Activated CD4-positive, alpha-beta T cell treated with anti-CD3 and anti-CD28 coated beads for 36 hours (primary cell): Measurements from ENCODE around the gene TMEM185A. TPM values are rescaled to one million over a fixed set of nuclear protein-coding genes. Genes with fewer than 3 reads are reported as not detected.
"Not testable (repeated sequence)": the region's sequence is repeated elsewhere in the genome, so short reads cannot be mapped to it uniquely, and the experiment has no call there.

Source experiments
- ATAC-seq: fragments of 200-7000 bp; cut with Tn5 transposase; one replicate; pipeline ENCODE4 v1.10.0; 2021; ENCODE audit warnings: mild to moderate bottlenecking, moderate library complexity
- CTCF ChIA-PET: fragments of 350-600 bp; sonication (Branson Sonifier 250); formaldehyde crosslinking; loops from one replicate; lab custom pipeline; 2021; ENCODE audit warnings: antibody characterized with exemption; lab: Charles Lee
- POLR2A ChIA-PET: fragments of 350-600 bp; sonication (Branson Sonifier 250); formaldehyde crosslinking; loops from one replicate; lab custom pipeline; 2021; ENCODE audit warnings: antibody characterized with exemption, inconsistent platforms; lab: Charles Lee
- DNase-seq: peaks from one replicate; pipeline ENCODE4 v3.0.0-alpha.2; 2020
- H3K27ac Mint-ChIP-seq: one replicate; pipeline ENCODE4 v1.8.0; 2021; ENCODE audit warnings: mixed read lengths
- H3K27me3 Mint-ChIP-seq: one replicate; pipeline ENCODE4 v1.8.0; 2021; ENCODE audit warnings: mixed read lengths
- H3K36me3 Mint-ChIP-seq: one replicate; pipeline ENCODE4 v1.8.0; 2021; ENCODE audit warnings: low read depth, mixed read lengths
- H3K4me1 Mint-ChIP-seq: one replicate; pipeline ENCODE4 v1.8.0; 2021; ENCODE audit warnings: mixed read lengths
- H3K4me3 Mint-ChIP-seq: one replicate; pipeline ENCODE4 v1.8.0; 2021; ENCODE audit warnings: mild to moderate bottlenecking, moderate library complexity, mixed read lengths
- H3K9me3 Mint-ChIP-seq: one replicate; pipeline ENCODE4 v1.8.0; 2021; ENCODE audit warnings: low read depth, mixed read lengths
- intact Hi-C, 2 experiments: fragments of 100-400 bp; cut with DNase I in 1 of 2; cut with micrococcal nuclease in 1 of 2; formaldehyde crosslinking; loops; one replicate each; pipeline versions ENCODE4 v1.14.2 to v1.15.1; 2022 to 2024; cut with DNase I, micrococcal nuclease
- total RNA-seq, 2 experiments: library from RNA; stranded (reverse); gene quantifications; one replicate each; pipeline ENCODE4 v1.2.3, GENCODE V29; 2021

The TMEM185A gene
- total RNA-seq = 10 to 100 TPM; 10.2 to 14.4 TPM

GRCh38 chrX:149631234-149632165 is at the start of gene TMEM185A:
TSS of gene TMEM185A (minus strand) at chrX:149631792. CDS start at chrX:149631580, 212 bp downstream.
- ATAC-seq (peak; percentile 85), DNase-seq (peak; percentile 85)
- ChIA-PET POLR2A (no interaction called here), CTCF (no interaction called here)
- peak within 1 kb of the TSS; percentile 88 for H3K27ac Mint-ChIP-seq
- H3K9me3 Mint-ChIP-seq = no peaks in the 10 kb centered on the region
- H3K36me3 Mint-ChIP-seq = no peaks in the 10 kb centered on the region
- intact Hi-C loops = loop anchor here (1.0 to 10.0 kb wide), 7 partner anchors 91 to 1717 kb away; partner anchors contain the start of genes EOLA1 (in 1 of the 2), FMR1 (in 1 of the 2), IDS (in 1 of the 2) and MTMR1 (in 1 of the 2)
- peak within 1 kb of the TSS; percentile 85 for H3K4me3 Mint-ChIP-seq
- peaks cover 4% of the 10 kb centered on the region for H3K27me3 Mint-ChIP-seq
- peaks cover 37% of the 10 kb centered on the region for H3K4me1 Mint-ChIP-seq

- ChIA-PET POLR2A (no interaction called here), CTCF (no interaction called here)
- Mint-ChIP-seq H3K4me3 (no peak overlapping the region), H3K9me3 (no peaks in the 10 kb centered on the region), H3K27ac (no peak overlapping the region), H3K36me3 (no peaks in the 10 kb centered on the region), H3K27me3 (peaks cover under 1% of the 10 kb centered on the region), H3K4me1 (no peaks in the 10 kb centered on the region)
- intact Hi-C loops = loop anchor here in 1 of 2 experiments (10.0 kb wide), 1 partner anchor 134 kb away; no protein-coding TSS in a partner anchor
- no peak for ATAC-seq
- DNase-seq = no peak
Measured at GRCh38 chrX:149681182-149681581, 49.6 kb upstream of the TMEM185A start.

- ATAC-seq, CTCF ChIA-PET, H3K4me3 Mint-ChIP-seq, POLR2A ChIA-PET, H3K4me1 Mint-ChIP-seq, H3K27ac Mint-ChIP-seq, intact Hi-C loops, H3K36me3 Mint-ChIP-seq, DNase-seq, H3K9me3 Mint-ChIP-seq, H3K27me3 Mint-ChIP-seq: not testable (repeated sequence)
Measured at GRCh38 chrX:149679164-149679678, 47.6 kb upstream of the TMEM185A start.

- H3K36me3 Mint-ChIP-seq, DNase-seq, H3K27me3 Mint-ChIP-seq, H3K9me3 Mint-ChIP-seq, H3K27ac Mint-ChIP-seq, ATAC-seq, intact Hi-C loops, H3K4me3 Mint-ChIP-seq, CTCF ChIA-PET, POLR2A ChIA-PET, H3K4me1 Mint-ChIP-seq: not testable (repeated sequence)
Measured at GRCh38 chrX:149675554-149675953, 44.0 kb upstream of the TMEM185A start.

GRCh38 chrX:149675088-149675487 is 43.5 kb upstream of the TMEM185A start:
- intact Hi-C loops, H3K4me1 Mint-ChIP-seq, H3K9me3 Mint-ChIP-seq, CTCF ChIA-PET, H3K36me3 Mint-ChIP-seq, H3K4me3 Mint-ChIP-seq, ATAC-seq, POLR2A ChIA-PET, H3K27me3 Mint-ChIP-seq, DNase-seq, H3K27ac Mint-ChIP-seq: not testable (repeated sequence)

- H3K9me3 Mint-ChIP-seq, POLR2A ChIA-PET, H3K36me3 Mint-ChIP-seq: not testable (repeated sequence)
Measured at GRCh38 chrX:149660613-149661012, 29.0 kb upstream of the TMEM185A start.

GRCh38 chrX:149656260-149656884 is 24.8 kb upstream of the TMEM185A start:
- H3K9me3 Mint-ChIP-seq, H3K27ac Mint-ChIP-seq, POLR2A ChIA-PET, intact Hi-C loops, H3K36me3 Mint-ChIP-seq, H3K4me3 Mint-ChIP-seq, H3K27me3 Mint-ChIP-seq, CTCF ChIA-PET, H3K4me1 Mint-ChIP-seq, DNase-seq: not testable (repeated sequence)
- peak; percentile 26 for ATAC-seq

More at GRCh38 chrX:149660613-149661012, 29.0 kb upstream of the TMEM185A start:
- H3K27ac Mint-ChIP-seq, CTCF ChIA-PET, intact Hi-C loops, DNase-seq, H3K4me3 Mint-ChIP-seq, ATAC-seq, H3K27me3 Mint-ChIP-seq, H3K4me1 Mint-ChIP-seq: not testable (repeated sequence)

GRCh38 chrX:149652232-149652981 is 20.8 kb upstream of the TMEM185A start:
- no peak overlapping the region for H3K27ac Mint-ChIP-seq
- no peaks in the 10 kb centered on the region for H3K27me3 Mint-ChIP-seq
- ATAC-seq = no peak
- H3K4me3 Mint-ChIP-seq = no peak overlapping the region
- H3K9me3 Mint-ChIP-seq = no peaks in the 10 kb centered on the region
- CTCF ChIA-PET = no interaction called here
- no peaks in the 10 kb centered on the region for H3K36me3 Mint-ChIP-seq
- intact Hi-C loops = no loop called here
- POLR2A ChIA-PET = no interaction called here
- H3K4me1 Mint-ChIP-seq = no peaks in the 10 kb centered on the region
- DNase-seq = no peak

GRCh38 chrX:149650162-149650561 is 18.6 kb upstream of the TMEM185A start:
- no peak overlapping the region for H3K4me3 Mint-ChIP-seq
- DNase-seq (no peak), ATAC-seq (no peak)
- CTCF ChIA-PET = interaction anchor here (0.6 kb wide), 1 partner anchor 189 kb away, joined by 3 read pairs; no protein-coding TSS in a partner anchor
- POLR2A ChIA-PET = no interaction called here
- no peaks in the 10 kb centered on the region for H3K36me3 Mint-ChIP-seq
- no peaks in the 10 kb centered on the region for H3K9me3 Mint-ChIP-seq
- H3K27ac Mint-ChIP-seq = no peak overlapping the region
- no peaks in the 10 kb centered on the region for H3K4me1 Mint-ChIP-seq
- intact Hi-C loops = no loop called here
- H3K27me3 Mint-ChIP-seq = no peaks in the 10 kb centered on the region

GRCh38 chrX:149648932-149649331 is 17.3 kb upstream of the TMEM185A start:
- intact Hi-C loops = no loop called here
- Mint-ChIP-seq H3K36me3 (no peaks in the 10 kb centered on the region), H3K9me3 (no peaks in the 10 kb centered on the region), H3K27me3 (no peaks in the 10 kb centered on the region), H3K4me3 (no peak overlapping the region), H3K4me1 (no peaks in the 10 kb centered on the region), H3K27ac (no peak overlapping the region)
- peak; percentile 7 for DNase-seq
- ATAC-seq = no peak
- ChIA-PET CTCF (no interaction called here), POLR2A (no interaction called here)

GRCh38 chrX:149647505-149647904 is 15.9 kb upstream of the TMEM185A start:
- CTCF ChIA-PET = no interaction called here
- ATAC-seq = no peak

More at GRCh38 chrX:149647505-149647904, 15.9 kb upstream of the TMEM185A start:
- no peaks in the 10 kb centered on the region for H3K27me3 Mint-ChIP-seq
- POLR2A ChIA-PET = no interaction called here
- no peaks in the 10 kb centered on the region for H3K9me3 Mint-ChIP-seq
- H3K27ac Mint-ChIP-seq = no peak overlapping the region
- intact Hi-C loops = no loop called here
- no peak for DNase-seq
- H3K4me1 Mint-ChIP-seq = no peaks in the 10 kb centered on the region
- H3K36me3 Mint-ChIP-seq = no peaks in the 10 kb centered on the region
- no peak overlapping the region for H3K4me3 Mint-ChIP-seq
